PC-3 (cell line): ENCODE data around the gene DENND5B. TPM values are rescaled to one million over a fixed set of nuclear protein-coding genes. Genes with fewer than 3 reads are reported as not detected.
"Not testable (repeated sequence)": the region's sequence is repeated elsewhere in the genome, so short reads cannot be mapped to it uniquely, and the experiment has no call there.

Experiments used
- ATAC-seq: fragments of 200-7000 bp; cut with Tn5 transposase; 2 replicates; pipeline ENCODE4 v1.9.1; 2020; ENCODE audit warnings: mild to moderate bottlenecking, moderate library complexity
- BruUV-seq: library from RNA; stranded (reverse); fragments of 400-500 nt; replicated peaks from 2 replicates; lab custom pipeline; 2021; lab: Mats Ljungman, UMichigan
- CTCF ChIA-PET: fragments of 300-600 bp; sonication (Branson Sonifier 250); formaldehyde crosslinking; loops from one replicate; lab custom pipeline; 2022; ENCODE audit warnings: antibody characterized with exemption; lab: Charles Lee
- POLR2A ChIA-PET: fragments of 300-600 bp; sonication (Branson Sonifier 250); formaldehyde crosslinking; loops from one replicate; lab custom pipeline; 2022; ENCODE audit warnings: antibody characterized with exemption; ENCODE audit not compliant: unreplicated experiment; lab: Charles Lee
- DNase-seq: peaks from one replicate; pipeline ENCODE4 v3.0.0-alpha.2; 2015
- H2AFZ ChIP-seq: fragments of 300-600 bp; sonication (generic); 2 replicates; pipeline ENCODE4 v1.6.0; 2016; ENCODE audit warnings: antibody characterized with exemption, low read length
- H3F3A ChIP-seq: fragments of 300-600 bp; sonication (generic); one replicate; pipeline ENCODE4 v1.6.0; 2017; ENCODE audit warnings: antibody characterized with exemption, low read length, control low read depth, mild to moderate bottlenecking; ENCODE audit not compliant: unreplicated experiment
- H3K27ac ChIP-seq: fragments of 300-600 bp; sonication (generic); 2 replicates; pipeline ENCODE4 v1.5.1; 2016; ENCODE audit warnings: mild to moderate bottlenecking, low read length
- H3K27me3 ChIP-seq: fragments of 300-600 bp; sonication (generic); 2 replicates; pipeline ENCODE4 v1.6.1; 2016; ENCODE audit warnings: low read length, mixed read lengths
- H3K36me3 ChIP-seq: fragments of 300-600 bp; sonication (generic); 2 replicates; pipeline ENCODE4 v1.6.1; 2016; ENCODE audit warnings: low read depth, mixed run types, low read length, mixed read lengths
- H3K4me1 ChIP-seq: fragments of 300-600 bp; sonication (generic); 2 replicates; pipeline ENCODE4 v1.5.1; 2016; ENCODE audit warnings: low read length; ENCODE audit not compliant: insufficient read depth
- H3K4me2 ChIP-seq: fragments of 300-600 bp; sonication (generic); 2 replicates; pipeline ENCODE4 v1.6.0; 2016; ENCODE audit warnings: low read length
- H3K4me3 ChIP-seq: fragments of 300-600 bp; sonication (generic); 2 replicates; pipeline ENCODE4 v1.5.1; 2016; ENCODE audit warnings: mild to moderate bottlenecking, low read length, mixed read lengths
- H3K79me2 ChIP-seq: fragments of 300-600 bp; sonication (generic); 2 replicates; pipeline ENCODE4 v1.6.1; 2017; ENCODE audit warnings: low read length, mixed read lengths
- H3K9ac ChIP-seq: fragments of 300-600 bp; sonication (generic); 2 replicates; pipeline ENCODE4 v1.6.0; 2016; ENCODE audit warnings: mild to moderate bottlenecking, low read length
- H3K9me2 ChIP-seq: fragments of 300-600 bp; sonication (generic); replicated peaks from 2 replicates; pipeline ENCODE4 v1.6.1; 2016; ENCODE audit warnings: mixed run types, low read length, mixed read lengths
- H3K9me3 ChIP-seq: fragments of 300-600 bp; sonication (generic); 2 replicates; pipeline ENCODE4 v1.6.1; 2016; ENCODE audit warnings: low read length, mixed read lengths
- H4K20me1 ChIP-seq: fragments of 300-600 bp; sonication (generic); 2 replicates; pipeline ENCODE4 v1.6.1; 2016; ENCODE audit warnings: low read length, mixed read lengths
- CTCF ChIP-seq: fragments of 300-600 bp; sonication (generic); conservative IDR thresholded peaks from 2 replicates; pipeline ENCODE4 v1.5.1; 2017; ENCODE audit warnings: antibody characterized with exemption, low read depth, mild to moderate bottlenecking, low read length
- EZH2 ChIP-seq: fragments of 300-600 bp; sonication (generic); IDR thresholded peaks from one replicate; pipeline ENCODE4 v1.6.1; 2017; ENCODE audit warnings: antibody characterized with exemption, mild to moderate bottlenecking, low read length; ENCODE audit not compliant: unreplicated experiment
- EZH2phosphoT487 ChIP-seq: fragments of 300-600 bp; sonication (generic); IDR thresholded peaks from 2 replicates; pipeline ENCODE4 v1.6.1; 2018; ENCODE audit warnings: mild to moderate bottlenecking, antibody characterized with exemption, low read length, borderline replicate concordance
- intact Hi-C: fragments of 100-400 bp; cut with micrococcal nuclease; formaldehyde crosslinking; loops from 2 replicates; pipeline ENCODE4 v1.9.0; 2023
- total RNA-seq: library from RNA; depleted of rRNA; stranded (reverse); fragments of >200 nt; gene quantifications from 2 replicates; pipeline ENCODE4 v1.2.3, GENCODE V29; 2014

The DENND5B gene
- total RNA-seq, 1 experiment from 2014 or later: 4.2 TPM

GRCh38 chr12:31478425-31478824 is 112.5 kb downstream of the DENND5B start:
- TF ChIP-seq EZH2 (no peak), EZH2phosphoT487 (no peak), CTCF (no peak)
- Histone ChIP-seq H3K9me2 (no peaks in the 10 kb centered on the region), H4K20me1 (no peaks in the 10 kb centered on the region), H3K9ac (no peak overlapping the region), H3K79me2 (no peaks in the 10 kb centered on the region), H3F3A (no peaks in the 10 kb centered on the region), H3K27me3 (no peaks in the 10 kb centered on the region), H3K4me3 (no peak overlapping the region), H3K36me3 (no peaks in the 10 kb centered on the region), H3K9me3 (no peaks in the 10 kb centered on the region), H3K4me2 (no peak overlapping the region), H3K27ac (no peak overlapping the region), H2AFZ (no peak overlapping the region), H3K4me1 (peaks cover 10% of the 10 kb centered on the region)
- BruUV-seq: no TSS peak
- ChIA-PET POLR2A (no interaction called here), CTCF (no interaction called here)
- intact Hi-C loops: loop anchor here (10.0 kb wide), 1 partner anchor 156 kb away; no protein-coding TSS in a partner anchor
- DNase-seq (no peak), ATAC-seq (no peak)

GRCh38 chr12:31477687-31478086 is 113.2 kb downstream of the DENND5B start:
- Histone ChIP-seq H3K9me3 (no peaks in the 10 kb centered on the region), H3K4me2 (no peak overlapping the region), H3K79me2 (no peaks in the 10 kb centered on the region), H3K36me3 (no peaks in the 10 kb centered on the region), H3F3A (no peaks in the 10 kb centered on the region), H3K9ac (no peak overlapping the region), H2AFZ (no peak overlapping the region), H4K20me1 (no peaks in the 10 kb centered on the region), H3K27ac (no peak overlapping the region), H3K4me1 (peaks cover 11% of the 10 kb centered on the region), H3K9me2 (no peaks in the 10 kb centered on the region), H3K27me3 (no peaks in the 10 kb centered on the region), H3K4me3 (no peak overlapping the region)
- DNase-seq: no peak
- BruUV-seq: no TSS peak
- POLR2A ChIA-PET: no interaction called here
- intact Hi-C loops: loop anchor here (10.0 kb wide), 1 partner anchor 157 kb away; no protein-coding TSS in a partner anchor
- CTCF ChIA-PET: interaction anchor here (0.7 kb wide), 1 partner anchor 75 kb away, joined by 3 read pairs; no protein-coding TSS in a partner anchor
- ATAC-seq: no peak
- no peak for TF ChIP-seq EZH2
- no peak for TF ChIP-seq CTCF
- TF ChIP-seq EZH2phosphoT487: no peak

GRCh38 chr12:31476437-31476836 is 114.5 kb downstream of the DENND5B start:
- DNase-seq: no peak
- POLR2A ChIA-PET: no interaction called here

DNA sequence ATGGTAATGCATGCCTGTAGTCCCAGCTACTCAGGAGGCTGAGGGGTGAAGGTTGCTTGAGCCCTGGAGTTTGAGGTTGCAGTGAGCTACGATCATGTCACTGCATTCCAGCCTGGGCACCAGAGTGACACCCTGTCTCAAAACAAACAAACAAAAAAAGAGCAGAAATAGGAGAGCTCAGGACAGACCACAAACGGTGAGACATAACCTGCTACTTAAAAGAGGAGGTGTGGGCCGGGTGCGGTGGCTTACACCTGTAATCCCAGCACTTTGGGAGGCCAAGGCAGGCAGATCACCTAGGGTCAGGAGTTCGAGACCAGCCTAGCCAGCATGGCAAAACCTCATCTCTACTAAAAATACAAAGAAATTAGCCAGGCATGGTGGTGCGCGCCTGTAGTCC is 115.3 kb downstream of the DENND5B start:
- peaks cover 29% of the 10 kb centered on the region for H3K4me1 ChIP-seq
- H3K4me2 ChIP-seq, BruUV-seq, H3K79me2 ChIP-seq, H4K20me1 ChIP-seq, H3K9me3 ChIP-seq, H3K27me3 ChIP-seq, H3K36me3 ChIP-seq, H3K9ac ChIP-seq, H2AFZ ChIP-seq, H3F3A ChIP-seq, H3K4me3 ChIP-seq, H3K27ac ChIP-seq, H3K9me2 ChIP-seq, ATAC-seq: not testable (repeated sequence)
- intact Hi-C loops: loop anchor here (10.0 kb wide), 1 partner anchor 159 kb away; no protein-coding TSS in a partner anchor
- ChIA-PET POLR2A (interaction anchor here (0.6 kb wide), 1 partner anchor 24 kb away, joined by 3 read pairs; no protein-coding TSS in a partner anchor), CTCF (interaction anchor here (0.6 kb wide), 1 partner anchor 13 kb away, joined by 8 read pairs; no protein-coding TSS in a partner anchor)
- DNase-seq: peak; percentile 50

More at GRCh38 chr12:31476437-31476836, 114.5 kb downstream of the DENND5B start:
- no peak for TF ChIP-seq CTCF
- TF ChIP-seq EZH2: no peak
- TF ChIP-seq EZH2phosphoT487: no peak
- no peak for ATAC-seq
- intact Hi-C loops: loop anchor here (10.0 kb wide), 1 partner anchor 158 kb away; no protein-coding TSS in a partner anchor
- Histone ChIP-seq H3K9ac (no peak overlapping the region), H3F3A (no peaks in the 10 kb centered on the region), H2AFZ (no peak overlapping the region), H3K4me1 (peaks cover 21% of the 10 kb centered on the region), H3K9me3 (no peaks in the 10 kb centered on the region), H3K4me2 (no peak overlapping the region), H3K27me3 (no peaks in the 10 kb centered on the region), H3K4me3 (no peak overlapping the region), H3K9me2 (no peaks in the 10 kb centered on the region), H3K27ac (no peak overlapping the region), H4K20me1 (no peaks in the 10 kb centered on the region), H3K79me2 (no peaks in the 10 kb centered on the region), H3K36me3 (no peaks in the 10 kb centered on the region)
- CTCF ChIA-PET: interaction anchor here (0.6 kb wide), 1 partner anchor 14 kb away, joined by 8 read pairs; no protein-coding TSS in a partner anchor
- no TSS peak for BruUV-seq
